ENCODE measurements around the gene EGFR.

EGFR gene

DNA sequence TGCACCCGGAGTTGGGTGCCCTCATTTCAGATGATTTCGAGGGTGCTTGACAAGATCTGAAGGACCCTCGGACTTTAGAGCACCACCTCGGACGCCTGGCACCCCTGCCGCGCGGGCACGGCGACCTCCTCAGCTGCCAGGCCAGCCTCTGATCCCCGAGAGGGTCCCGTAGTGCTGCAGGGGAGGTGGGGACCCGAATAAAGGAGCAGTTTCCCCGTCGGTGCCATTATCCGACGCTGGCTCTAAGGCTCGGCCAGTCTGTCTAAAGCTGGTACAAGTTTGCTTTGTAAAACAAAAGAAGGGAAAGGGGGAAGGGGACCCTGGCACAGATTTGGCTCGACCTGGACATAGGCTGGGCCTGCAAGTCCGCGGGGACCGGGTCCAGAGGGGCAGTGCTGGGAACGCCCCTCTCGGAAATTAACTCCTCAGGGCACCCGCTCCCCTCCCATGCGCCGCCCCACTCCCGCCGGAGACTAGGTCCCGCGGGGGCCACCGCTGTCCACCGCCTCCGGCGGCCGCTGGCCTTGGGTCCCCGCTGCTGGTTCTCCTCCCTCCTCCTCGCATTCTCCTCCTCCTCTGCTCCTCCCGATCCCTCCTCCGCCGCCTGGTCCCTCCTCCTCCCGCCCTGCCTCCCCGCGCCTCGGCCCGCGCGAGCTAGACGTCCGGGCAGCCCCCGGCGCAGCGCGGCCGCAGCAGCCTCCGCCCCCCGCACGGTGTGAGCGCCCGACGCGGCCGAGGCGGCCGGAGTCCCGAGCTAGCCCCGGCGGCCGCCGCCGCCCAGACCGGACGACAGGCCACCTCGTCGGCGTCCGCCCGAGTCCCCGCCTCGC lies at the start of gene EGFR:
Gene EGFR (plus strand): TSS at position 657 of the 830 bp plus-strand sequence. CDS start 261 bp downstream, outside the sequence.
- Mint-ChIP-seq H3K36me3 (no peaks in the 10 kb centered on the region), H3K4me1 (no peaks in the 10 kb centered on the region), H3K9me3 (no peaks in the 10 kb centered on the region), H3K4me3 (no peak within 1 kb of the TSS), H3K27me3 (peaks cover 24% of the 10 kb centered on the region), H3K27ac (no peak within 1 kb of the TSS)
- DNase-seq (ENCODE audit: low spot score in 2 of 2) (no peak), ATAC-seq (ENCODE audit: low read depth) (no peak)

DNA sequence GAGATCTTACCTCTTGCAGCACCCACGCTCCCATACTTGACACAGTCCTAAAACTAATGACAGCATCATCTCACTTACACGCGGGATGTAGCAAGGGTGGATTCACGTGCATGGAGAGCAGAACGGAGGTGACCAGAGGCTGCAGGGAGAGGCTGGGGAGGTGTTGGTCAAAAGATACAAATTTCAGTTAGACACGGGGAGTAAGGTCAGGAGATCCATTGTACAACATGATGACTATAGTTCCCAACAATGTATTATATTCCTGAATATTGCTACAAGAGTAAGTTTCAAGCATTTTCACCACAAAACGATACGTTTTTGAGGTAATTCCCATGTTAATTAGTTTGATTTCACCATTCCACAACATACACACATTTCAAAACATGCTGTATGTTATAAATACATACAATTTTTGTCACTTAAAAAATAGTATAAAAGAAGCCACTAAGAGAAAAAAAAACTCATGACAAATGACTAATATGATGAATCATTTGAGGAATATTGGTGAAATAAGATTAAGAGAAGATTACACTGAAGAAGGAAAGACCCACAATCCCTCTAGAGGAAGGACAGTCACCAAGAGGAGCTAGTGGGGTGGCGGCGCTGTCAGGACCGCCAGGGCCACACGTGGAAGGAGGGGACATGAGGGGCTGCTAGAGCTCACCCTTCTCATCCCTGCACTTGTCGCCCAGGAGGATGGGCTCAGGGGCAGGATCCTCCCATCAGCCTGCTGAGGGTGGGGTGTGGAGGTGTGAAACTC lies 49.4 kb upstream of the EGFR start:
- no peak for ATAC-seq (ENCODE audit: low read depth)

DNA sequence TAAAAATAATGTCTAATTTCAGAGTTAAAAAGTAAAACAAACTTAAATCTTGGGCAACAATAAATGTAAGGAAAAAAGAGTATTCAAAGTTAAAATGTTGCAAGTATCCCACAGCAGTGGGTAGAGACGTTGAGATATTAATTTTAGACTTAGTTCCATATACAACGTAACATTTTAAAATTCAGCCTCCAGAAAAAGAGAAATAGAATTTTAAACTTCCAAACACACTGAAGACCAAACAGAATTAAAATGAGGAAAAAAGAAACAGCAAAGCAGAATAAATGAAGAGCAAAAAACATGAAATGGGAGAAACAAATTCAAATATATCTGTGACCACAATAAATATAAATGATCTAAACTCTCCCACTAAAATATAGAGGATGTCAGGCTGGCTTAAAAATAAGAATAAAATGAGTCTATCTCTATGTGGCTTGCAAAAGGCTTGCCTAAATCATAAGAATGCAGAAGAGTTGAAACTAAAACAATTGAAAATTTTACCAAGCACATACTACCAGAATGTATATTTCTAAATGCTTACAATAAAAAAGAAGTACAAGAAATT lies 46.0 kb upstream of the EGFR start:
- Mint-ChIP-seq H3K4me1 (no peaks in the 10 kb centered on the region), H3K4me3 (no peak overlapping the region), H3K36me3 (peaks cover 1% of the 10 kb centered on the region), H3K27me3 (peaks cover 6% of the 10 kb centered on the region), H3K9me3 (peaks cover 10% of the 10 kb centered on the region), H3K27ac (no peak overlapping the region)
- DNase-seq (ENCODE audit: low spot score in 2 of 2), result no peak
- no peak for ATAC-seq (ENCODE audit: low read depth)

More for the DNA sequence above, 49.4 kb upstream of the EGFR start:
- Mint-ChIP-seq H3K4me1 (no peaks in the 10 kb centered on the region), H3K27ac (no peak overlapping the region), H3K4me3 (no peak overlapping the region), H3K36me3 (peaks cover 1% of the 10 kb centered on the region), H3K27me3 (peaks cover 6% of the 10 kb centered on the region), H3K9me3 (peaks cover 10% of the 10 kb centered on the region)
- DNase-seq (ENCODE audit: low spot score in 2 of 2), result no peak

GRCh38 chr7:54978364-54979116 lies 40.3 kb upstream of the EGFR start:
- ATAC-seq (ENCODE audit: low read depth), result no peak
- H3K27ac Mint-ChIP-seq, result no peak overlapping the region
- peaks cover 6% of the 10 kb centered on the region for H3K9me3 Mint-ChIP-seq
- no peaks in the 10 kb centered on the region for H3K36me3 Mint-ChIP-seq
- no peak overlapping the region for H3K4me3 Mint-ChIP-seq
- no peak for DNase-seq (ENCODE audit: low spot score in 2 of 2)
- peaks cover 2% of the 10 kb centered on the region for H3K27me3 Mint-ChIP-seq
- H3K4me1 Mint-ChIP-seq, result no peaks in the 10 kb centered on the region

- Mint-ChIP-seq H3K4me1 (no peaks in the 10 kb centered on the region), H3K9me3 (peaks cover 10% of the 10 kb centered on the region), H3K27ac (no peak overlapping the region), H3K27me3 (peaks cover 6% of the 10 kb centered on the region), H3K36me3 (no peaks in the 10 kb centered on the region), H3K4me3 (no peak overlapping the region)
- DNase-seq (ENCODE audit: low spot score in 2 of 2) (no peak), ATAC-seq (ENCODE audit: low read depth) (no peak)
These were observed 38.3 kb upstream of the EGFR start for GRCh38 chr7:54980521-54980920.

DNA sequence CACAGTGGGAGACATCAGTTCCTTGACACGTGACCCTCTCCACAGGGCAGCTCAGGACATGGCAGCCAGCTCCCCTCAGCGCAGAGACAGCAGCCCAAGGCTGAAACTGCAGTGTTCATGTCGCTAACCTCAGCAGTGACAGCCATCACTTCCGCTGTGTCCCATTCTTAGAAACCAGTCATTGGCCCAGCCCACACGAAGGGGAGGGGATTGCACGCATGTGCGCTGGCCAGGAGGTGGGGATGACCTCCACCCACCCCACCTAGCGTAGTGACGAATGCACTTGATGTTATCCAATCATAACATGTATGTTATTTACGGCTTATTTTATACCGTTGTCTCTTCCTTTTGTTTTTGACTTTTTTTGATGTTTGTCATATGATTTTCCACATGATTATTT lies 36.9 kb upstream of the EGFR start:
- ATAC-seq (ENCODE audit: low read depth), result no peak
- H3K27ac Mint-ChIP-seq, result no peak overlapping the region
- no peaks in the 10 kb centered on the region for H3K36me3 Mint-ChIP-seq
- no peak for DNase-seq (ENCODE audit: low spot score in 2 of 2)
- H3K9me3 Mint-ChIP-seq, result peaks cover 8% of the 10 kb centered on the region
- peaks cover 4% of the 10 kb centered on the region for H3K27me3 Mint-ChIP-seq
- no peaks in the 10 kb centered on the region for H3K4me1 Mint-ChIP-seq
- H3K4me3 Mint-ChIP-seq, result no peak overlapping the region

- peaks cover 6% of the 10 kb centered on the region for H3K27me3 Mint-ChIP-seq
- no peaks in the 10 kb centered on the region for H3K4me1 Mint-ChIP-seq
- H3K27ac Mint-ChIP-seq, result no peak overlapping the region
- ATAC-seq (ENCODE audit: low read depth) (no peak), DNase-seq (ENCODE audit: low spot score in 2 of 2) (no peak)
- H3K4me3 Mint-ChIP-seq, result no peak overlapping the region
- no peaks in the 10 kb centered on the region for H3K36me3 Mint-ChIP-seq
- peaks cover 8% of the 10 kb centered on the region for H3K9me3 Mint-ChIP-seq
These were observed 33.1 kb upstream of the EGFR start for GRCh38 chr7:54985426-54986330.

DNA sequence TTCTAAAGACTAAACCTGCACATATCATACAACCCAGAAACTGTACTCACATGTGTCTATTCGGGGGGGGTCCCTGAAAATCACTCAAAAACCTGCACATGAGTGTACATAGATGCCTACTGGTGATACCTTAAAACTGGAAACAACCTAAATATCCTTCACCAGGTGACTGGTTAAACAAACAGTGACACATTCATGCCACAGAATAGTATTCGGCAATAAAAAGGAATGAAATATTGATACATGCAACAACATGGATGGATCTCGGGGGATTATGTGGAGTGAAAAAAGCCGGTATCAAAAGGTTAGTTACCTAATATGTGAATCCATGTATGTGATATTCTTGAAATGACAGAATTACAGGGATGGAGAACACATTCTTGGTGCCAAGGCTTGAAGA lies 32.1 kb upstream of the EGFR start:
- Mint-ChIP-seq H3K36me3 (no peaks in the 10 kb centered on the region), H3K27ac (no peak overlapping the region), H3K27me3 (peaks cover 6% of the 10 kb centered on the region), H3K4me3 (no peak overlapping the region), H3K4me1 (no peaks in the 10 kb centered on the region), H3K9me3 (peaks cover 8% of the 10 kb centered on the region)
- no peak for ATAC-seq (ENCODE audit: low read depth)
- DNase-seq (ENCODE audit: low spot score in 2 of 2), result no peak

GRCh38 chr7:54987772-54988171 lies 31.0 kb upstream of the EGFR start:
- DNase-seq (ENCODE audit: low spot score in 2 of 2) (no peak), ATAC-seq (ENCODE audit: low read depth) (no peak)
- Mint-ChIP-seq H3K4me1 (no peaks in the 10 kb centered on the region), H3K27ac (no peak overlapping the region), H3K4me3 (no peak overlapping the region), H3K9me3 (peaks cover 4% of the 10 kb centered on the region), H3K36me3 (no peaks in the 10 kb centered on the region), H3K27me3 (peaks cover 6% of the 10 kb centered on the region)

- Mint-ChIP-seq H3K4me1 (no peaks in the 10 kb centered on the region), H3K27ac (no peak overlapping the region), H3K36me3 (no peaks in the 10 kb centered on the region), H3K9me3 (peaks cover 4% of the 10 kb centered on the region), H3K27me3 (peaks cover 6% of the 10 kb centered on the region), H3K4me3 (no peak overlapping the region)
- no peak for ATAC-seq (ENCODE audit: low read depth)
- DNase-seq (ENCODE audit: low spot score in 2 of 2), result no peak
These were observed 30.3 kb upstream of the EGFR start for GRCh38 chr7:54988516-54988915.

DNA sequence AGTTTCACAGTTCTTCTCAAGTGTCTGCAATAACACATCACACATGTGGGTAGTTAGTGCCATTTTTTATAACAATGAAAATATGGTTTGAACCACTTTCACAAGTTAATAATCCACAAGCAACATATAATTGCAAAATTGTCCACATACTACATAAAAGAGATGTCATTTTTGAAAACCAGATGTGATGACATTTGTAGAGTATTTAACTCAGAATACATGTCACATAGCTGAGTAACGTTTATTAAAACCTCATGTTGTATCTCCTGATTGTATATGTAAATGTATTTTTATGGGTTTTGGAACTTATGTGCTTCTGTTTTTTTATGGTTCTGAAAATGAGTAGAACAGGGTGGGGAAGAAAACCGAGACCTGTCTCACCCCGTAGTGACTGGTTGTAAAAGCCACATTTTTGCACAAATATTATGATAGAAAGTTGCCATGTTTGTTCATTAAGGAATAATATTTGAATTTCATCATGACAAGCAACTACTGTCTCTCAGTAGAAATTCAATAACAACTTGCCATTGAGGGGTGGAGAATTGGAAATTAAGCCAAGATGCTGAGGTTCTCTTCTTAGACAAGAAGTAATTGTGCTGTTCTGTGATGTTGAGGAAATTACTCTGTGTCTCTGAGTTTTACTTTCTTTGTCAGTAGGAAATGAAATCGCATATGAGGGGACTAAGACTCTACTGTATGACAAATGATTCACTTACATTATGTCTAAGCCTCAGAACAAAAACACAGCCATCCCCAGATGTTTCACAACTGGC lies 29.2 kb upstream of the EGFR start:
- ATAC-seq (ENCODE audit: low read depth), result no peak

DNA sequence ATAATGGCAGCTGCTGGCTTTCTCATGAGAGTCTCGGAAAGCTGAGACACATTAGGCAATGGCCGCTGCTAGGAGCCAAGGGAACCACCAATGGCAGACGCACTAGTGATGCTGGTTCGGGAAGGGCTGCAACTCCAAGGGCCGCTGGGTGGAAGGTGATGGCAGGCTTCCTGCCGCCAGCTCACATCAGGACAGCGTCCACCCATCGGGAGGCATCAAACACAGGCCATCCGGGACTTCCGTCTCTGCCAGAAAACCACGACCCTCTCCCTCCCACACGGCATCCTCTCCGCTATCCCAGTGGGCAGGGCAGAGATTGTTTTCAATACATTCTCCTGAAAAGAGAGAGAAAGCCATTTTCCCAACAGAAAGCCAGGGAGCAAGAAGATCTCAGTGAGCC lies 27.5 kb upstream of the EGFR start:
- Mint-ChIP-seq H3K4me3 (no peak overlapping the region), H3K27ac (no peak overlapping the region), H3K27me3 (peaks cover 5% of the 10 kb centered on the region), H3K36me3 (no peaks in the 10 kb centered on the region), H3K9me3 (peaks cover 3% of the 10 kb centered on the region), H3K4me1 (peaks cover 3% of the 10 kb centered on the region)
- no peak for DNase-seq (ENCODE audit: low spot score in 2 of 2)
- no peak for ATAC-seq (ENCODE audit: low read depth)

More for the DNA sequence above, 29.2 kb upstream of the EGFR start:
- no peaks in the 10 kb centered on the region for H3K4me1 Mint-ChIP-seq
- no peaks in the 10 kb centered on the region for H3K9me3 Mint-ChIP-seq
- DNase-seq (ENCODE audit: low spot score in 2 of 2), result no peak
- H3K36me3 Mint-ChIP-seq, result no peaks in the 10 kb centered on the region
- peaks cover 4% of the 10 kb centered on the region for H3K27me3 Mint-ChIP-seq
- no peak overlapping the region for H3K4me3 Mint-ChIP-seq
- H3K27ac Mint-ChIP-seq, result no peak overlapping the region

Data from memory B cell (primary cell).